ENCODE data around the gene ADGRV1.

- no peak for TF ChIP-seq CTCF (IDR thresholded peaks at IDR 0.05; ENCODE audit: insufficient read depth, low read length, poor library complexity, severe bottlenecking)
- TF ChIP-seq EZH2phosphoT487 (conservative IDR thresholded peaks at IDR 0.05; ENCODE audit: low read length) = no peak
Observed at GRCh38 chr5:90909940-90910339, 351.3 kb downstream of the ADGRV1 start.

All from SU-DHL-6 (cell line).